ENCODE data around the gene TMEM178A.

- no peak for TF ChIP-seq CTCF (IDR thresholded peaks at IDR 0.05)
- no peak for TF ChIP-seq ZFX (IDR thresholded peaks at IDR 0.05; ENCODE audit: borderline replicate concordance)
Observed at GRCh38 chr2:39706312-39706711, 40.6 kb downstream of the TMEM178A start.

Measured in 22Rv1 (cell line).